ENCODE measurements around the gene CYP27C1. TPM values are rescaled to one million over a fixed set of nuclear protein-coding genes. Genes with fewer than 3 reads are reported as not detected.

CYP27C1 gene
- total and polyA plus RNA-seq, 2 experiments from 2014 or later, result 1.8 to 2.9 TPM

- TF ChIP-seq REST (IDR thresholded peaks at IDR 0.05; ENCODE audit: unreplicated experiment) (no peak), EZH2 (IDR thresholded peaks at IDR 0.05; ENCODE audit: low read depth, unreplicated experiment) (no peak), ETS1 (IDR thresholded peaks at IDR 0.05) (no peak), STAT1 (IDR thresholded peaks at IDR 0.05; ENCODE audit: unreplicated experiment) (no peak), NANOG (IDR thresholded peaks at IDR 0.05; ENCODE audit: borderline replicate concordance) (no peak)
Observed at GRCh38 chr2:127261804-127262406, 41.8 kb upstream of the CYP27C1 start (continued).

- H3K36me3 Mint-ChIP-seq (ENCODE audit: low read depth), result peaks cover 64% of the 10 kb centered on the region
- H3K36me3 ChIP-seq (ENCODE audit: insufficient read depth), result peaks cover 6% of the 10 kb centered on the region
Observed at GRCh38 chr2:127259355-127259754, 39.3 kb upstream of the CYP27C1 start.

More at GRCh38 chr2:127259355-127259754, 39.3 kb upstream of the CYP27C1 start:
- Mint-ChIP-seq H3K27me3 (ENCODE audit: insufficient read depth, low read depth, poor library complexity) (peaks cover 3% of the 10 kb centered on the region), H3K4me3 (no peak overlapping the region), H3K9me3 (no peaks in the 10 kb centered on the region; the same call in 2 of the 3 replicates), H3K27ac (no peak overlapping the region), H3K4me1 (no peaks in the 10 kb centered on the region; the same call in 2 of the 3 replicates)
- TF ChIP-seq JUNB (IDR thresholded peaks at IDR 0.05; ENCODE audit: unreplicated experiment) (no peak), STAT1 (IDR thresholded peaks at IDR 0.05; ENCODE audit: unreplicated experiment) (no peak), REST (IDR thresholded peaks at IDR 0.05; ENCODE audit: unreplicated experiment) (no peak), ZNF331 (CRISPR knock-in tag; IDR thresholded peaks at IDR 0.05; ENCODE audit: low read depth) (no peak), CTCF (conservative IDR thresholded peaks at IDR 0.05; ENCODE audit: low read depth in 2 of 2) (no peak), POLR2AphosphoS5 (IDR thresholded peaks at IDR 0.05; ENCODE audit: low read depth) (no peak), ZNF114 (CRISPR knock-in tag; IDR thresholded peaks at IDR 0.05) (no peak), EZH2phosphoT487 (IDR thresholded peaks at IDR 0.05; ENCODE audit: unreplicated experiment) (no peak)
- H3K4me3 ChIP-seq, result no peak overlapping the region
- H3K79me2 ChIP-seq (replicated peaks; ENCODE audit: insufficient read depth), result no peaks in the 10 kb centered on the region
- no peak overlapping the region for H2AFZ ChIP-seq
- H3K9me2 ChIP-seq (ENCODE audit: insufficient read depth), result no peaks in the 10 kb centered on the region
- DNase-seq (ENCODE audit: low spot score) (no peak), ATAC-seq (no peak)
- H3K27me3 ChIP-seq (ENCODE audit: insufficient read depth), result no peaks in the 10 kb centered on the region
- no peak overlapping the region for H3K4me2 ChIP-seq
- H3F3A ChIP-seq (replicated peaks; ENCODE audit: low read depth), result no peaks in the 10 kb centered on the region
- no peak overlapping the region for H3K27ac ChIP-seq (ENCODE audit: low read depth)
- H4K20me1 ChIP-seq (replicated peaks; ENCODE audit: insufficient read depth), result no peaks in the 10 kb centered on the region
- H3K4me1 ChIP-seq (ENCODE audit: insufficient read depth), result no peaks in the 10 kb centered on the region

All from GM23338 (cell line).